Measurements from ENCODE around the gene R3HDM2. TPM values are rescaled to one million over a fixed set of nuclear protein-coding genes. Genes with fewer than 3 reads are reported as not detected.

Gene R3HDM2
- total and polyA plus RNA-seq, 2 of the 13 experiments (the other 11 are each of a cell fraction or from before 2014, with no cell fraction given), result 11.1 to 23.5 TPM

DNA sequence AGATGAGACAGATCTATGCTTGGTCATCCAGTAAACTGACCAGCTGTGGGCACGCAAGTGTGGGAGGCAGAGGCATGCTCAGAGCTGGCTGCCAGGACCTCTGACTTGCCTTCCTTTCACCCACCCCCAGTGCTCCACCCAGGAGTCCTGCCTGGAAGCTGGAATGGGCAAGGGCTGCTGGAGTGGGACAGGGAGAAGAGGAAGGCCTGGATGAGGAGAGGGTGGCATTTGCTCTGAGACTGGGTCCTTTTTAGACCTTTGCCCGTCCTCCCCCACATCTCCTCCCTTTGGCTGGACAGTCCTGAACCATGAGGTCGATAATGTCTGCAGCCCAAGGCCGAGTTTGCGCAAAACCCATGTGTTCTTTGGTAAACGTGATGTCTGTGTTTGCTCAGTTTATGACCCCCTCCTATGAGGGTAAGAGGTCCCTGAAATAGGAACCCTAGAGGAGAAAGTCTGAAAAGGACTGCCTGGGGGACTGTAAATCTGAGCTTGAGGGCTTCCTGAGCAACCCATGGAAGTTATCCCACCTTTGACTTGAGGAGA is 20.5 kb upstream of the R3HDM2 start (continued):
- peak; percentile 89; the same call in 1 of the 2 replicates for TF ChIP-seq ZBTB8A (CRISPR knock-in tag; IDR thresholded peaks at IDR 0.05; ENCODE audit: borderline replicate concordance, low read depth)
- TF ChIP-seq, protein P1, sequence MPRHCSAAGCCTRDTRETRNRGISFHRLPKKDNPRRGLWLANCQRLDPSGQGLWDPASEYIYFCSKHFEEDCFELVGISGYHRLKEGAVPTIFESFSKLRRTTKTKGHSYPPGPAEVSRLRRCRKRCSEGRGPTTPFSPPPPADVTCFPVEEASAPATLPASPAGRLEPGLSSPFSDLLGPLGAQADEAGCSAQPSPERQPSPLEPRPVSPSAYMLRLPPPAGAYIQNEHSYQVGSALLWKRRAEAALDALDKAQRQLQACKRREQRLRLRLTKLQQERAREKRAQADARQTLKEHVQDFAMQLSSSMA (CRISPR knock-in tag; IDR thresholded peaks at IDR 0.05), result 0 out of 2 replicates have a peak, but pooled peaks have one; percentile 10
- no peak for TF ChIP-seq ZNF713 (CRISPR knock-in tag; IDR thresholded peaks at IDR 0.05)
- no peak for TF ChIP-seq SRSF9 (IDR thresholded peaks at IDR 0.05; ENCODE audit: borderline replicate concordance, insufficient read depth, low read depth, low read length, poor library complexity, severe bottlenecking)
- TF ChIP-seq DNMT3B (CRISPR knock-in tag; conservative IDR thresholded peaks at IDR 0.05), result no peak
- TF ChIP-seq RBAK (CRISPR knock-in tag; IDR thresholded peaks at IDR 0.05), result no peak
- TF ChIP-seq, protein P2, sequence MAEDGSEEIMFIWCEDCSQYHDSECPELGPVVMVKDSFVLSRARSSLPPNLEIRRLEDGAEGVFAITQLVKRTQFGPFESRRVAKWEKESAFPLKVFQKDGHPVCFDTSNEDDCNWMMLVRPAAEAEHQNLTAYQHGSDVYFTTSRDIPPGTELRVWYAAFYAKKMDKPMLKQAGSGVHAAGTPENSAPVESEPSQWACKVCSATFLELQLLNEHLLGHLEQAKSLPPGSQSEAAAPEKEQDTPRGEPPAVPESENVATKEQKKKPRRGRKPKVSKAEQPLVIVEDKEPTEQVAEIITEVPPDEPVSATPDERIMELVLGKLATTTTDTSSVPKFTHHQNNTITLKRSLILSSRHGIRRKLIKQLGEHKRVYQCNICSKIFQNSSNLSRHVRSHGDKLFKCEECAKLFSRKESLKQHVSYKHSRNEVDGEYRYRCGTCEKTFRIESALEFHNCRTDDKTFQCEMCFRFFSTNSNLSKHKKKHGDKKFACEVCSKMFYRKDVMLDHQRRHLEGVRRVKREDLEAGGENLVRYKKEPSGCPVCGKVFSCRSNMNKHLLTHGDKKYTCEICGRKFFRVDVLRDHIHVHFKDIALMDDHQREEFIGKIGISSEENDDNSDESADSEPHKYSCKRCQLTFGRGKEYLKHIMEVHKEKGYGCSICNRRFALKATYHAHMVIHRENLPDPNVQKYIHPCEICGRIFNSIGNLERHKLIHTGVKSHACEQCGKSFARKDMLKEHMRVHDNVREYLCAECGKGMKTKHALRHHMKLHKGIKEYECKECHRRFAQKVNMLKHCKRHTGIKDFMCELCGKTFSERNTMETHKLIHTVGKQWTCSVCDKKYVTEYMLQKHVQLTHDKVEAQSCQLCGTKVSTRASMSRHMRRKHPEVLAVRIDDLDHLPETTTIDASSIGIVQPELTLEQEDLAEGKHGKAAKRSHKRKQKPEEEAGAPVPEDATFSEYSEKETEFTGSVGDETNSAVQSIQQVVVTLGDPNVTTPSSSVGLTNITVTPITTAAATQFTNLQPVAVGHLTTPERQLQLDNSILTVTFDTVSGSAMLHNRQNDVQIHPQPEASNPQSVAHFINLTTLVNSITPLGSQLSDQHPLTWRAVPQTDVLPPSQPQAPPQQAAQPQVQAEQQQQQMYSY (CRISPR knock-in tag; IDR thresholded peaks at IDR 0.05), result peak; percentile 93
- peak; percentile 99 for TF ChIP-seq HIVEP1 (CRISPR knock-in tag; IDR thresholded peaks at IDR 0.05)
- TF ChIP-seq NR3C1 (CRISPR knock-in tag; IDR thresholded peaks at IDR 0.05), result no peak
- TF ChIP-seq ATF7 (IDR thresholded peaks at IDR 0.05), result no peak
- TF ChIP-seq ATF7 (CRISPR knock-in tag; IDR thresholded peaks at IDR 0.05), result peak; percentile 96
- TF ChIP-seq ZNF746 (CRISPR knock-in tag; IDR thresholded peaks at IDR 0.05), result peak; percentile 100
- no peak for TF ChIP-seq ZBTB38 (CRISPR knock-in tag; IDR thresholded peaks at IDR 0.05)
- no peak for TF ChIP-seq EEA1 (CRISPR knock-in tag; IDR thresholded peaks at IDR 0.05; ENCODE audit: borderline replicate concordance)
- no peak for TF ChIP-seq CENPX (CRISPR knock-in tag; IDR thresholded peaks at IDR 0.05)
- no peak for TF ChIP-seq ZNF777 (CRISPR knock-in tag; IDR thresholded peaks at IDR 0.05)
- TF ChIP-seq ZNF331 (CRISPR knock-in tag; IDR thresholded peaks at IDR 0.05), result peak; percentile 96
- no peak for TF ChIP-seq AKAP8 (CRISPR knock-in tag; IDR thresholded peaks at IDR 0.05)
- TF ChIP-seq KDM5B (CRISPR knock-in tag; IDR thresholded peaks at IDR 0.05; ENCODE audit: borderline replicate concordance), result peak; percentile 79; the same call in 1 of the 2 replicates
- peak; percentile 45; the same call in 1 of the 2 replicates for TF ChIP-seq HOXA5 (CRISPR knock-in tag; IDR thresholded peaks at IDR 0.05)
- peak; percentile 90 for TF ChIP-seq ZSCAN29 (CRISPR knock-in tag; conservative IDR thresholded peaks at IDR 0.05)
- TF ChIP-seq, protein P3, sequence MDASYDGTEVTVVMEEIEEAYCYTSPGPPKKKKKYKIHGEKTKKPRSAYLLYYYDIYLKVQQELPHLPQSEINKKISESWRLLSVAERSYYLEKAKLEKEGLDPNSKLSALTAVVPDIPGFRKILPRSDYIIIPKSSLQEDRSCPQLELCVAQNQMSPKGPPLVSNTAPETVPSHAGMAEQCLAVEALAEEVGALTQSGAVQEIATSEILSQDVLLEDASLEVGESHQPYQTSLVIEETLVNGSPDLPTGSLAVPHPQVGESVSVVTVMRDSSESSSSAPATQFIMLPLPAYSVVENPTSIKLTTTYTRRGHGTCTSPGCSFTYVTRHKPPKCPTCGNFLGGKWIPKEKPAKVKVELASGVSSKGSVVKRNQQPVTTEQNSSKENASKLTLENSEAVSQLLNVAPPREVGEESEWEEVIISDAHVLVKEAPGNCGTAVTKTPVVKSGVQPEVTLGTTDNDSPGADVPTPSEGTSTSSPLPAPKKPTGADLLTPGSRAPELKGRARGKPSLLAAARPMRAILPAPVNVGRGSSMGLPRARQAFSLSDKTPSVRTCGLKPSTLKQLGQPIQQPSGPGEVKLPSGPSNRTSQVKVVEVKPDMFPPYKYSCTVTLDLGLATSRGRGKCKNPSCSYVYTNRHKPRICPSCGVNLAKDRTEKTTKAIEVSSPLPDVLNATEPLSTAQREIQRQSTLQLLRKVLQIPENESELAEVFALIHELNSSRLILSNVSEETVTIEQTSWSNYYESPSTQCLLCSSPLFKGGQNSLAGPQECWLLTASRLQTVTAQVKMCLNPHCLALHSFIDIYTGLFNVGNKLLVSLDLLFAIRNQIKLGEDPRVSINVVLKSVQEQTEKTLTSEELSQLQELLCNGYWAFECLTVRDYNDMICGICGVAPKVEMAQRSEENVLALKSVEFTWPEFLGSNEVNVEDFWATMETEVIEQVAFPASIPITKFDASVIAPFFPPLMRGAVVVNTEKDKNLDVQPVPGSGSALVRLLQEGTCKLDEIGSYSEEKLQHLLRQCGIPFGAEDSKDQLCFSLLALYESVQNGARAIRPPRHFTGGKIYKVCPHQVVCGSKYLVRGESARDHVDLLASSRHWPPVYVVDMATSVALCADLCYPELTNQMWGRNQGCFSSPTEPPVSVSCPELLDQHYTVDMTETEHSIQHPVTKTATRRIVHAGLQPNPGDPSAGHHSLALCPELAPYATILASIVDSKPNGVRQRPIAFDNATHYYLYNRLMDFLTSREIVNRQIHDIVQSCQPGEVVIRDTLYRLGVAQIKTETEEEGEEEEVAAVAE (CRISPR knock-in tag; IDR thresholded peaks at IDR 0.05; ENCODE audit: borderline replicate concordance), result peak; percentile 89; the same call in 1 of the 2 replicates
- TF ChIP-seq ZKSCAN1 (IDR thresholded peaks at IDR 0.05; ENCODE audit: low read length), result no peak
- TF ChIP-seq ZEB1 (IDR thresholded peaks at IDR 0.05; ENCODE audit: insufficient replicate concordance, low read depth), result no peak
